ENCODE results near the gene PCDH9. TPM values are rescaled to one million over a fixed set of nuclear protein-coding genes. Genes with fewer than 3 reads are reported as not detected.

The PCDH9 gene
- total and polyA plus RNA-seq, 5 donors from 2014 or later, result 0.08 to 0.77 (median 0.09) TPM

- no peaks in the 10 kb centered on the region for H3K27me3 ChIP-seq (ENCODE audit: control insufficient read depth, insufficient read depth, low read length)
- Mint-ChIP-seq H3K4me3 (no peak overlapping the region), H3K27me3 (no peaks in the 10 kb centered on the region), H3K27ac (no peak overlapping the region), H3K36me3 (no peaks in the 10 kb centered on the region), H3K4me1 (no peaks in the 10 kb centered on the region), H3K9me3 (peaks cover 0 to 12% (median 8%) of the 10 kb centered on the region in 7 donors)
- DNase-seq, result no peak
- H3K9me3 ChIP-seq (ENCODE audit: control insufficient read depth in 2 of 2, low read length in 2 of 2), result no peaks in the 10 kb centered on the region
- no peak for ATAC-seq (ENCODE audit: low read depth in 2 of 2)
- no peaks in the 10 kb centered on the region for H3K36me3 ChIP-seq (ENCODE audit: control insufficient read depth, insufficient read depth, low read length)
- H3K27ac ChIP-seq (ENCODE audit: insufficient read depth, low read length, poor library complexity, severe bottlenecking), result no peak overlapping the region
- H3K4me1 ChIP-seq (ENCODE audit: control insufficient read depth, insufficient read depth, low read length, poor library complexity, severe bottlenecking), result no peaks in the 10 kb centered on the region
- no peak overlapping the region for H3K4me3 ChIP-seq (ENCODE audit: low read depth, low read length)
Measured at GRCh38 chr13:66723576-66723975, 506.6 kb downstream of the PCDH9 start.

GRCh38 chr13:66716538-66716937 lies 513.6 kb downstream of the PCDH9 start:
- no peaks in the 10 kb centered on the region for H3K36me3 ChIP-seq (ENCODE audit: control insufficient read depth, insufficient read depth, low read length)
- Mint-ChIP-seq H3K36me3 (no peaks in the 10 kb centered on the region), H3K27me3 (no peaks in the 10 kb centered on the region), H3K4me1 (no peaks in the 10 kb centered on the region), H3K4me3 (no peak overlapping the region), H3K9me3 (peaks cover 0 to 14% (median 6%) of the 10 kb centered on the region in 7 donors), H3K27ac (no peak overlapping the region)
- no peaks in the 10 kb centered on the region for H3K9me3 ChIP-seq (ENCODE audit: control insufficient read depth in 2 of 2, low read length in 2 of 2)
- DNase-seq, result no peak
- H3K27ac ChIP-seq (ENCODE audit: insufficient read depth, low read length, poor library complexity, severe bottlenecking), result no peak overlapping the region
- no peak overlapping the region for H3K4me3 ChIP-seq (ENCODE audit: low read depth, low read length)
- no peak for ATAC-seq (ENCODE audit: low read depth in 2 of 2)
- H3K4me1 ChIP-seq (ENCODE audit: control insufficient read depth, insufficient read depth, low read length, poor library complexity, severe bottlenecking), result no peaks in the 10 kb centered on the region
- no peaks in the 10 kb centered on the region for H3K27me3 ChIP-seq (ENCODE audit: control insufficient read depth, insufficient read depth, low read length)

GRCh38 chr13:66714795-66715194 lies 515.3 kb downstream of the PCDH9 start:
- Histone ChIP-seq H3K9me3 (ENCODE audit: control insufficient read depth in 2 of 2, low read length in 2 of 2) (no peaks in the 10 kb centered on the region), H3K36me3 (ENCODE audit: control insufficient read depth, insufficient read depth, low read length) (no peaks in the 10 kb centered on the region), H3K4me3 (ENCODE audit: low read depth, low read length) (no peak overlapping the region), H3K4me1 (ENCODE audit: control insufficient read depth, insufficient read depth, low read length, poor library complexity, severe bottlenecking) (no peaks in the 10 kb centered on the region), H3K27me3 (ENCODE audit: control insufficient read depth, insufficient read depth, low read length) (no peaks in the 10 kb centered on the region), H3K27ac (ENCODE audit: insufficient read depth, low read length, poor library complexity, severe bottlenecking) (no peak overlapping the region)
- DNase-seq (no peak), ATAC-seq (ENCODE audit: low read depth in 2 of 2) (no peak)
- Mint-ChIP-seq H3K4me1 (no peaks in the 10 kb centered on the region), H3K27me3 (no peaks in the 10 kb centered on the region), H3K4me3 (no peak overlapping the region), H3K36me3 (no peaks in the 10 kb centered on the region), H3K9me3 (peaks cover 3 to 21% (median 6%) of the 10 kb centered on the region in 7 donors), H3K27ac (no peak overlapping the region)

- ATAC-seq (ENCODE audit: low read depth in 2 of 2) (no peak), DNase-seq (no peak)
- no peak overlapping the region for H3K27ac ChIP-seq (ENCODE audit: insufficient read depth, low read length, poor library complexity, severe bottlenecking)
- no peaks in the 10 kb centered on the region for H3K36me3 Mint-ChIP-seq
- H3K27me3 Mint-ChIP-seq, result no peaks in the 10 kb centered on the region
- no peak overlapping the region for H3K27ac Mint-ChIP-seq
- H3K9me3 ChIP-seq (ENCODE audit: control insufficient read depth in 2 of 2, low read length in 2 of 2), result peaks cover 0 to 2% of the 10 kb centered on the region in 2 experiments
- peaks cover 0 to 15% (median 5%) of the 10 kb centered on the region in 7 donors for H3K9me3 Mint-ChIP-seq
- no peaks in the 10 kb centered on the region for H3K4me1 Mint-ChIP-seq
- H3K4me3 Mint-ChIP-seq, result no peak overlapping the region
- no peaks in the 10 kb centered on the region for H3K27me3 ChIP-seq (ENCODE audit: control insufficient read depth, insufficient read depth, low read length)
- H3K4me1 ChIP-seq (ENCODE audit: control insufficient read depth, insufficient read depth, low read length, poor library complexity, severe bottlenecking), result no peaks in the 10 kb centered on the region
- no peaks in the 10 kb centered on the region for H3K36me3 ChIP-seq (ENCODE audit: control insufficient read depth, insufficient read depth, low read length)
- H3K4me3 ChIP-seq (ENCODE audit: low read depth, low read length), result no peak overlapping the region
Measured at GRCh38 chr13:66704110-66704509, 526.0 kb downstream of the PCDH9 start.

- Histone ChIP-seq H3K9me3 (ENCODE audit: control insufficient read depth in 2 of 2, low read length in 2 of 2) (peaks cover 0 to 2% of the 10 kb centered on the region in 2 experiments), H3K27ac (ENCODE audit: insufficient read depth, low read length, poor library complexity, severe bottlenecking) (no peak overlapping the region), H3K4me3 (ENCODE audit: low read depth, low read length) (no peak overlapping the region), H3K27me3 (ENCODE audit: control insufficient read depth, insufficient read depth, low read length) (no peaks in the 10 kb centered on the region), H3K4me1 (ENCODE audit: control insufficient read depth, insufficient read depth, low read length, poor library complexity, severe bottlenecking) (no peaks in the 10 kb centered on the region), H3K36me3 (ENCODE audit: control insufficient read depth, insufficient read depth, low read length) (no peaks in the 10 kb centered on the region)
- H3K9me3 Mint-ChIP-seq, result peaks cover 0 to 12% (median 5%) of the 10 kb centered on the region in 7 donors
- no peaks in the 10 kb centered on the region for H3K36me3 Mint-ChIP-seq
- no peaks in the 10 kb centered on the region for H3K27me3 Mint-ChIP-seq
- H3K4me3 Mint-ChIP-seq, result no peak overlapping the region
- no peaks in the 10 kb centered on the region for H3K4me1 Mint-ChIP-seq
- DNase-seq, result no peak
- ATAC-seq (ENCODE audit: low read depth in 2 of 2), result no peak
- no peak overlapping the region for H3K27ac Mint-ChIP-seq
Measured at GRCh38 chr13:66703597-66703996, 526.5 kb downstream of the PCDH9 start.

- H3K36me3 Mint-ChIP-seq, result no peaks in the 10 kb centered on the region
- no peaks in the 10 kb centered on the region for H3K4me1 Mint-ChIP-seq
- ATAC-seq (ENCODE audit: low read depth in 2 of 2) (no peak), DNase-seq (no peak)
- H3K27ac ChIP-seq (ENCODE audit: insufficient read depth, low read length, poor library complexity, severe bottlenecking), result no peak overlapping the region
- H3K9me3 ChIP-seq (ENCODE audit: control insufficient read depth in 2 of 2, low read length in 2 of 2), result peaks cover 0 to 2% of the 10 kb centered on the region in 2 experiments
- H3K27me3 Mint-ChIP-seq, result no peaks in the 10 kb centered on the region
- H3K9me3 Mint-ChIP-seq, result peaks cover 0 to 10% (median 6%) of the 10 kb centered on the region in 7 donors
- H3K36me3 ChIP-seq (ENCODE audit: control insufficient read depth, insufficient read depth, low read length), result no peaks in the 10 kb centered on the region
- no peak overlapping the region for H3K27ac Mint-ChIP-seq
- no peaks in the 10 kb centered on the region for H3K27me3 ChIP-seq (ENCODE audit: control insufficient read depth, insufficient read depth, low read length)
- no peak overlapping the region for H3K4me3 Mint-ChIP-seq
- H3K4me1 ChIP-seq (ENCODE audit: control insufficient read depth, insufficient read depth, low read length, poor library complexity, severe bottlenecking), result no peaks in the 10 kb centered on the region
- no peak overlapping the region for H3K4me3 ChIP-seq (ENCODE audit: low read depth, low read length)
Measured at GRCh38 chr13:66700117-66700601, 530.0 kb downstream of the PCDH9 start.

- DNase-seq (no peak), ATAC-seq (ENCODE audit: low read depth in 2 of 2) (no peak)
- Histone ChIP-seq H3K4me1 (ENCODE audit: control insufficient read depth, insufficient read depth, low read length, poor library complexity, severe bottlenecking) (no peaks in the 10 kb centered on the region), H3K4me3 (ENCODE audit: low read depth, low read length) (no peak overlapping the region), H3K9me3 (ENCODE audit: control insufficient read depth in 2 of 2, low read length in 2 of 2) (no peaks in the 10 kb centered on the region), H3K27me3 (ENCODE audit: control insufficient read depth, insufficient read depth, low read length) (no peaks in the 10 kb centered on the region), H3K36me3 (ENCODE audit: control insufficient read depth, insufficient read depth, low read length) (no peaks in the 10 kb centered on the region), H3K27ac (ENCODE audit: insufficient read depth, low read length, poor library complexity, severe bottlenecking) (no peak overlapping the region)
- Mint-ChIP-seq H3K4me3 (no peak overlapping the region), H3K4me1 (no peaks in the 10 kb centered on the region), H3K9me3 (peaks cover 0 to 15% (median 1%) of the 10 kb centered on the region in 7 donors), H3K27ac (no peak overlapping the region), H3K36me3 (no peaks in the 10 kb centered on the region), H3K27me3 (no peaks in the 10 kb centered on the region)
Measured at GRCh38 chr13:66693656-66694055, 536.5 kb downstream of the PCDH9 start.

- Histone ChIP-seq H3K4me3 (ENCODE audit: low read depth, low read length) (no peak overlapping the region), H3K27me3 (ENCODE audit: control insufficient read depth, insufficient read depth, low read length) (no peaks in the 10 kb centered on the region), H3K27ac (ENCODE audit: insufficient read depth, low read length, poor library complexity, severe bottlenecking) (no peak overlapping the region), H3K4me1 (ENCODE audit: control insufficient read depth, insufficient read depth, low read length, poor library complexity, severe bottlenecking) (no peaks in the 10 kb centered on the region), H3K36me3 (ENCODE audit: control insufficient read depth, insufficient read depth, low read length) (no peaks in the 10 kb centered on the region), H3K9me3 (ENCODE audit: control insufficient read depth in 2 of 2, low read length in 2 of 2) (no peaks in the 10 kb centered on the region)
- Mint-ChIP-seq H3K4me3 (no peak overlapping the region), H3K36me3 (no peaks in the 10 kb centered on the region), H3K9me3 (peaks cover 1 to 20% (median 5%) of the 10 kb centered on the region in 7 donors), H3K27ac (no peak overlapping the region), H3K4me1 (peaks cover 0 to 4% (median 0%) of the 10 kb centered on the region in 4 donors), H3K27me3 (no peaks in the 10 kb centered on the region)
- no peak for DNase-seq
- no peak for ATAC-seq (ENCODE audit: low read depth in 2 of 2)
Measured at GRCh38 chr13:66691149-66691548, 539.0 kb downstream of the PCDH9 start.

All from CD4-positive, CD25-positive, alpha-beta regulatory T cell (primary cell).